HG03565 (cell line): ENCODE data around the gene NBL1.

Experiments used
- ATAC-seq: cut with Tn5 transposase; IDR thresholded peaks from one replicate; pipeline ENCODE4 v1.9.1; 2021; ENCODE audit warnings: mild to moderate bottlenecking, moderate library complexity; ENCODE audit not compliant: unreplicated experiment

The NBL1 gene

DNA sequence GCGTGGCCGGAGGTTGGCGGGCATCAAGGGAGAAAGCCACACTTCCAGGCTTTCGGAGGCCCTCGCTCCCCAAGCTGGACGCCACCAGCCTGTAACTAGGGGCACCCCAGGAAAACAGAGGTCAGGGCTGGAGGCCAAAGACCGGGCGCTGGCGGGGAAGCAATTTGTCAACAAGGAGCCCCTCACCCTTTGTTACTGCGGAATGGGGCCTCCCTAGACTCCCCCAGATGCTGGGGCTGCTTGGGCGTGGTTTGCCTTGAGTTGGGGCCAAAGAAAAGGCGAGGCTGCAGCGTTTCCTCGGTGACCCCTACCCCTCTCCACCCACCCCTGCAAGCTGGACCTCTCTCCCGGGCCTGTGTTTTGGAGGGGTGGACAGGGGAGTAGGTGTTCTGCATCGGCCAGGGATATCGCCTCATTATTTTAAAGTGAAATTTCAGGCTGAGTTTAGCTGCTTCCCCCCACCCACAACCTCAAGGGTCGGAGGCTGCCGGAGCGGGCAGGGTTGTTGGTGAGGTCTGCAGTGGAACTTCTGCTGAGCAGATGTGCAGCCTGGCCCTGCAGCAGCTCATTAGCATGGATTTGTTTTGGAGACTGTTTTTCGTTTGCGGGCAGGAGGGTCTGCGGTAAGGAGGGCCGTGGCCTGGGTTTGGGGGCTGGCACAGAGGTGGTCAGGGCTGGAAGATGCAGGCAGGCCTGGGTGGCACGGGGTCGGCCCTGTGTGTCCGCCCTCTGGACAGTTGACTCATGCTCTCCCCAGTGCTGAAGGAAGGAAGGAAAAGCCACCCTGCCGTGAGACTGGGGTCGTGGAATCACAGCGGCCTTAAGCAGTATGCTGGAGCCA, 1.5 kb downstream of the NBL1 start:
- no peak for ATAC-seq

GRCh38 chr1:19646377-19647319, 2.5 kb downstream of the NBL1 start:
- ATAC-seq, result no peak

DNA sequence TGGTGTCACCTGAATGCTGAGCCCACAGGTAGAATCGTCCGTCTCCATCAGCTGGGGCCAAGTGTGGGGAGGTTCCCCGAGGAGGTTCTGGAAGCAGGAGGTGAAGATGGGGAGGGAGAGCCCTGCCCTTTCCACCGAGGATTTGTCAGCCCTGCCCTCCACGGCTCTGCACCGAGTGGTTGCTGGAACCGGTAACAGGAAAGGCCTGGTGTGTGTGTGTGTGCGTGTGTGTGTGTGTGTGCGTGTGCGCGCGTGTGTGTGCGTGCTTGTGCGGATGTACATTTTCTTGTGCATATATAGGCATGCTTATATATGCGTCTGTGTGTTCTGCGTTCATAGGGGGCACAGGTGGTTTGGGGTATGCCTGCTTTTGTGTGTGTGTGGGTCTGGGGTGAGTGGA, 3.5 kb downstream of the NBL1 start:
- ATAC-seq, result no peak

DNA sequence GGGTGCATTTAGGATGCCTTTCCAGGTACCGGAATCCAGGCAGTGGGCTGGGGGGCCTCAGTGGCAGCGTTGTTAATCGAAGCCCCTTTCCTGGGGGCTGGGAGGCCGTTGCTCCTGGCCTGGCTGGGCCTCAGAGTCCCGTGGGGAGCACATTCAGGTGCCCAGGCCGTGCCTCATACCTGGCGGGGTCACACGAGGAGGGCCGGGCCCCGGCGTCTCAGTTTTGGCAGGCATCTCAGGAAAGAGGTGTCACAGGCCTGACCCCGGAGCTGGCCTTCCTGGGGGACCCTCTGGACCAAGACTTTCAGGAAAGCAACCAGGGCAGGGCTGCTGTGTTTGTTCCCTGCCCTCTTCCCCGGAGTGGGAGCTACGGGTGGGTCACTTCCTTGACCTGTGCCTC, 4.1 kb downstream of the NBL1 start:
- no peak for ATAC-seq

DNA sequence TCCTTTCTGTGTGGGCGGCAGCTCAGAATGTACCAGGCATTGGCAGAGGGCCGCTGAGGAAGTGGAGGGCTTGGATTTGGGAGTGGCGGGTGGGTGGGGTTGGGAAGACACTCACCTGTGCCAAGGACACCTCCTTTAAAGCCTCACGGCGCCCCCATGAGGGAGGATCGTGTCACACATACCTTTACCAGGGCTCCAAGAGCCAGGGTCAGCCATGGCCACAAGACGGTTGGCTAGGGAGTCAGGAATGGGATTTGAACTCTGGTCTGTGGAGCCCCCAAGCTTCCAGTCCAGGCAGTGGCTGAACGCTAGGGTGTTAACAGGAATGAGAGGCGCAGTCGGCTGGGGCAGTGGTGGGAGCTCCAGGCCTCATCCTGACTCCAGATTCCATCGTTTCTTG, 4.6 kb downstream of the NBL1 start:
- no peak for ATAC-seq

- no peak for ATAC-seq
Observed at GRCh38 chr1:19650416-19651140, 6.5 kb downstream of the NBL1 start.

GRCh38 chr1:19651141-19651737, 7.1 kb downstream of the NBL1 start:
- no peak for ATAC-seq

DNA sequence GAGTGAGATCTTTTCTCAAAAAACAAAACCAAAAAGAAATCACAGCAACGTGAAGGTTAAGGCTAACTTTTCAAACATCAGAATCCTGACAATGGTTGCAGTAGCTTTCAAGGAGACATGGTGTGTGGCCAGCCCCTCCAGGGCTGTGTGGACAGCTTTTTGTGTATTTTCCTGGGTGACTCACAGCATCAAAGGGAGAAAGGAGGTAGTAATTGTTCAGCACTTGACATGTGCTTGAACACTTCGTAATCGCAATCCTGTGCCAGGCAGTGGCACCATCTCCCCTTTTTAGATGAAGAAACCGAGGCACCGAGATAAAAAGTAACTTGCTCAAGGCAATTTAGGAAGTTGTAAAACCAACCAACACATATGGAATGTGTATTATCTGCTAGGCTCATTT, 10.3 kb downstream of the NBL1 start:
- ATAC-seq, result no peak

DNA sequence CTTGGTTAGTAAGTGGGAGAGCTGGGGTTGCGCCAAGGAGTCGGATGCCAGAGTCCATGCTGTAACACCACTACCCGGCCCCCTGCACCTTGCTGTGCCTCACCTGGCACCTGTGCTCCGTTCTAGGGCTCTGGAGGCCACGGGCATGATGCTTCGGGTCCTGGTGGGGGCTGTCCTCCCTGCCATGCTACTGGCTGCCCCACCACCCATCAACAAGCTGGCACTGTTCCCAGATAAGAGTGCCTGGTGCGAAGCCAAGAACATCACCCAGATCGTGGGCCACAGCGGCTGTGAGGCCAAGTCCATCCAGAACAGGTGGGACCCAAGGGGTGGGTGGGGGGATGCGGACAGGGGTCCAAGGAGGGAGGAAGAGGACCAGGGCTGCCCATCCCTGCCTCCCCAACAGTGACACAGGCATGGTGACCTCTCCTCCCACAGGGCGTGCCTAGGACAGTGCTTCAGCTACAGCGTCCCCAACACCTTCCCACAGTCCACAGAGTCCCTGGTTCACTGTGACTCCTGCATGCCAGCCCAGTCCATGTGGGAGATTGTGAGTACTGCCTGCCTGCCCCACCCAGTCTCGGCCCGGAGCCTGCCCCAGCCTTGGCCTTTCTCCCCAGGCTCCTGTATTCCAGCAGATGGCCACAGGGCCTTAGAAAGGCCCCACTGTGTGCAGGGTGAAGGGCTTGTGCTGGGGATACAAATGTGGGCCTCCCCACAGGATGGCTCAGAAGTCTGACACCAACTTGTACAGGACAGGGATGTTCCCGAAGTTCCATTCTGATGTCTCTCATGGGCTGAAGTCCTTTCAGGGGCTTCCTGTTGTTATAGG, 11.0 kb downstream of the NBL1 start:
- ATAC-seq, result no peak

GRCh38 chr1:19655718-19656080, 11.6 kb downstream of the NBL1 start:
- no peak for ATAC-seq

GRCh38 chr1:19656134-19656779, 12.1 kb downstream of the NBL1 start:
- ATAC-seq, result no peak

DNA sequence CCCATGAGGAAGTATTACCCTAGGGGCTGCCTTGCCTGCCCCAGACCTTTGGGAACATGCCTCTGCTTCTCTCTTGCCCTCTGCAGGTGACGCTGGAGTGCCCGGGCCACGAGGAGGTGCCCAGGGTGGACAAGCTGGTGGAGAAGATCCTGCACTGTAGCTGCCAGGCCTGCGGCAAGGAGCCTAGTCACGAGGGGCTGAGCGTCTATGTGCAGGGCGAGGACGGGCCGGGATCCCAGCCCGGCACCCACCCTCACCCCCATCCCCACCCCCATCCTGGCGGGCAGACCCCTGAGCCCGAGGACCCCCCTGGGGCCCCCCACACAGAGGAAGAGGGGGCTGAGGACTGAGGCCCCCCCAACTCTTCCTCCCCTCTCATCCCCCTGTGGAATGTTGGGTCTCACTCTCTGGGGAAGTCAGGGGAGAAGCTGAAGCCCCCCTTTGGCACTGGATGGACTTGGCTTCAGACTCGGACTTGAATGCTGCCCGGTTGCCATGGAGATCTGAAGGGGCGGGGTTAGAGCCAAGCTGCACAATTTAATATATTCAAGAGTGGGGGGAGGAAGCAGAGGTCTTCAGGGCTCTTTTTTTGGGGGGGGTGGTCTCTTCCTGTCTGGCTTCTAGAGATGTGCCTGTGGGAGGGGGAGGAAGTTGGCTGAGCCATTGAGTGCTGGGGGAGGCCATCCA, 12.8 kb downstream of the NBL1 start:
- no peak for ATAC-seq

DNA sequence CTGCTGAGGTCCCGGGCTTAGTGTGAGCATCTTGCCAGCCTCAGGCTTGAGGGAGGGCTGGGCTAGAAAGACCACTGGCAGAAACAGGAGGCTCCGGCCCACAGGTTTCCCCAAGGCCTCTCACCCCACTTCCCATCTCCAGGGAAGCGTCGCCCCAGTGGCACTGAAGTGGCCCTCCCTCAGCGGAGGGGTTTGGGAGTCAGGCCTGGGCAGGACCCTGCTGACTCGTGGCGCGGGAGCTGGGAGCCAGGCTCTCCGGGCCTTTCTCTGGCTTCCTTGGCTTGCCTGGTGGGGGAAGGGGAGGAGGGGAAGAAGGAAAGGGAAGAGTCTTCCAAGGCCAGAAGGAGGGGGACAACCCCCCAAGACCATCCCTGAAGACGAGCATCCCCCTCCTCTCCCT, 13.4 kb downstream of the NBL1 start:
- no peak for ATAC-seq

- no peak for ATAC-seq
Observed at GRCh38 chr1:19658186-19658585, 14.1 kb downstream of the NBL1 start.

GRCh38 chr1:19661721-19662228, 17.7 kb downstream of the NBL1 start:
- no peak for ATAC-seq

- ATAC-seq, result no peak
Observed at GRCh38 chr1:19662313-19662712, 18.2 kb downstream of the NBL1 start.

DNA sequence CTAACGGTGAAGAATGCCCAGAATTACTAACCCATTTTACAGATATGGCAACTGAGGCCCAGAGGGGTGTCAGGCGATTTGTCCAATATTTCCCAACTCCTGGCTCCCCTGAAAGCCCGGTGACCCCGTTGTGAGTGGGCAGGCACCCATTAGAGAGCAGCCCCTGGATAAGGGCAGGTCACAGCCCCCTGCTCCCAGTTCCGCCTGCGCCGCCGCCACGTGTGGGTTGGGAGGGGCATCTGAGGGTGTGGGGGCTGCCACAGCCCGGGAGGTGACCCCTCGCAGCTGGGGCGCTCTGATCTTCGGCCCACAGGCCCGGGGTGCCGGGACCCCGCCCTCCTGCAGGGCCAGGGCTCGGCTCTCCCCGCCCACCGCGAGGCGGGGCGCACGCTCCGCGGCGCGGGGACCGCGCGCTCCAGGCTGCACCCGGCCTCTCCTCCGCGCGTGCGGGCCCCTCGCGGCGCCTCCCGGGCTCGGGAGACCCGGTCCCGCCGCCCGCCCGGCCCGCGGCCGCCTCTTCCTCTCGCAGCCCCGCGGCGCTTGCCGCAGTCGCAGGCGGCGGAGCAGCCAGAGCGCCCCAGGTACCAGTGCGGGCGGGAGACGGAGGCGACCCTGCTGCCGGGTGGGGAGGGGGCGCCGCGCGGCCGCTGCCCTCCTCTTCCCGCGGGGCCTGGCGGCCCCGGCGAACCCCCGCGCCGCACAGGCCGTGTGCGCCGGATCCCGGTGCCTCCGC, 20.5 kb downstream of the NBL1 start, which contains the start of gene HTR6:
Gene HTR6 (plus strand): TSS at position 423 of the 733 bp plus-strand sequence. CDS start 879 bp downstream, outside the sequence.
- no peak for ATAC-seq

DNA sequence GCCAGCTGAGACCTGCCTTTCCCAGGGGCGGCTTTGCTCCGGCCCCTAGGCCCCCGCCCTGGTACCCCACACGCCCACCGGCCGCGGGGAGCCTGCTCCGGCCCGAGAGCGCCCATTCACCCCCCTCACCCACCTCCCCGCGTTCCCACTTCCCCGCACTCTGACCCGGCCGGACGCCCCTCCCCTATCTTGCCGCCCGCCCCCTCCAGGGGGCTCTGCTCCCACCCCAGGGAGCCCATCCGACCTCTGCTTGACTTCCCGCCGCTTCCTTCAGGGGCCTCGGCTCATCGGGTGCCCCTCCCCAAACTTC, 21.0 kb downstream of the NBL1 start:
- ATAC-seq, result no peak
